ENCODE data around the gene BZW2.
"Not testable (repeated sequence)": the region's sequence is repeated elsewhere in the genome, so short reads cannot be mapped to it uniquely, and the experiment has no call there.

BZW2 gene

DNA sequence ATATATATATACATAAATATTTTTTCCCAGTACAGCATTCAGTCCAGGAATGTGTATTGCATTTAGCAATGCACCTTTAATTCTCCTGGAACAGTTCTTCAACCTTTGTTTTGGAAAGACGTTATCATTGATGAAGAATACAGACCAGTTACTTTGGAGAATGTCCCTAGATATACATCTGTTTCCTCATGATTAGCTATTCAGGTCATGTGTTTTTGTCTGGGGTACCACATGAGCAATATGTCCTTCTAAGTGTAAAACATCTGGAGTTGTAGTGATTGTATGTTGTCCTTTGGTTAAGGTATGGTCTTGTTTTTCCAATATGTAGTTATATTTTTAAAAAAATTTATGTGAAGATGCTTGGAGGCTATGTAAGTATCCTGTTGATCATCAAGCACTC, 10.2 kb downstream of the BZW2 start:
- Mint-ChIP-seq H3K4me3 (no peak overlapping the region), H3K4me1 (peaks cover 49% of the 10 kb centered on the region), H3K27ac (no peak overlapping the region)

DNA sequence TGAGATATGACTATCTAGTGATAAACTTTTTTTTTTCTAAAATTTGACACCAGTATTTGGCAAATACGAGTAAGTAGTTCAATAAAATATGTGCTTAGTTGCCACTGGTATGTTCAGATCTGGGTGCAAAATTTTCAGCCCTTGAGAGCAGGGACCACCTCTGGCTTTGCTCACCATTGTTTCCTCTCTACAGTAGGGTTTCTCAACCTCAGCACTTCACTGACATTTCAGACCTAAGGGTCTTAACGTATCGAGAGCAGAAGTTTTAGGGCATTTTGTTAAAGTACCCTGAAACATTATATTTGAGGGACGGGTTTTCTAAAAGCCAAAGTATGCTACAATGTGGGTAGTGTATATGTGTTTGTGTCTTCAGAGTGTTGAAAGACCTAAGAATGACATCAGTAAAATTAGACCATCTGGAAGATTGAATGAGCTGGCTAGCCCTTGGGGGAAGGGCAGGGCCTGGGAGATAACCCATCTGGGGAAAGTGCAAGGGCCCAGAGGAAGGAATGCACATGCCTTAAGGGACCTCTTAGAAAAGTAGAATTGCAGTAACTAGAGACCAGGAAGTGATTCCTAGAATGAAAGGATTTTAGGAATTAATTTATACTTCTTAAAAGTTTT, 11.8 kb downstream of the BZW2 start:
- Mint-ChIP-seq H3K4me1 (peaks cover 46% of the 10 kb centered on the region), H3K9me3 (no peaks in the 10 kb centered on the region), H3K27ac (no peak overlapping the region), H3K27me3 (no peaks in the 10 kb centered on the region), H3K4me3 (no peak overlapping the region)
- no peak for ATAC-seq
- DNase-seq: no peak

More for the DNA sequence above, 10.2 kb downstream of the BZW2 start:
- DNase-seq (no peak), ATAC-seq (no peak)
- no peaks in the 10 kb centered on the region for H3K9me3 Mint-ChIP-seq
- H3K27me3 Mint-ChIP-seq: no peaks in the 10 kb centered on the region

DNA sequence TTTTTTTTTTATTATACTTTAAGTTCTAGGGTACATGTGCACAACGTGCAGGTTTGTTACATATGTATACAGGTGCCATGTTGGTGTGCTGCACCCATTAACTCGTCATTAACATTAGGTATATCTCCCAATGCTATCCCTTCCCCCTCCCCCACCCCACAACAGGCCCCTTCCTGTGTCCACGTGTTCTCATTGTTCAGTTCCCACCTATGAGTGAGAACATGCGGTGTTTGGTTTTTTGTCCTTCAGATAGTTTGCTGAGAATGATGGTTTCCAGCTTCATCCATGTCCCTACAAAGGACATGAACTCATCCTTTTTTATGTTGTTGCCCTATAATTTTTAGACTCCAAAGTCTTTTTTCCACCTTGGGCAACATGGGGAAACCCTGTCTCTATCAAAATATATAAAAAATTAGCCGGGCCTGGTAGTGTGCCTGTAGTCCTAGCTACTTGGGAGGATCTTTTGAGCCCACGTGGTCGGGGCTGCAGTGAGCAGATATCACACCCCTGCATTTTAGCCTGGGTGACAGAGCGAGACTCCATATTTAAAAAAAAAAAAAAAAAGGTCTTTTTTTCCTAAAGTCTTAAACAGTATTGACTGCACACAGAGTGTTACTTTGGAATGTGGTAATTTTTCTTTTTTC, 14.0 kb downstream of the BZW2 start:
- H3K9me3 Mint-ChIP-seq, H3K27me3 Mint-ChIP-seq, H3K27ac Mint-ChIP-seq, DNase-seq, H3K4me3 Mint-ChIP-seq, ATAC-seq: not testable (repeated sequence)
- H3K4me1 Mint-ChIP-seq: peaks cover 37% of the 10 kb centered on the region

DNA sequence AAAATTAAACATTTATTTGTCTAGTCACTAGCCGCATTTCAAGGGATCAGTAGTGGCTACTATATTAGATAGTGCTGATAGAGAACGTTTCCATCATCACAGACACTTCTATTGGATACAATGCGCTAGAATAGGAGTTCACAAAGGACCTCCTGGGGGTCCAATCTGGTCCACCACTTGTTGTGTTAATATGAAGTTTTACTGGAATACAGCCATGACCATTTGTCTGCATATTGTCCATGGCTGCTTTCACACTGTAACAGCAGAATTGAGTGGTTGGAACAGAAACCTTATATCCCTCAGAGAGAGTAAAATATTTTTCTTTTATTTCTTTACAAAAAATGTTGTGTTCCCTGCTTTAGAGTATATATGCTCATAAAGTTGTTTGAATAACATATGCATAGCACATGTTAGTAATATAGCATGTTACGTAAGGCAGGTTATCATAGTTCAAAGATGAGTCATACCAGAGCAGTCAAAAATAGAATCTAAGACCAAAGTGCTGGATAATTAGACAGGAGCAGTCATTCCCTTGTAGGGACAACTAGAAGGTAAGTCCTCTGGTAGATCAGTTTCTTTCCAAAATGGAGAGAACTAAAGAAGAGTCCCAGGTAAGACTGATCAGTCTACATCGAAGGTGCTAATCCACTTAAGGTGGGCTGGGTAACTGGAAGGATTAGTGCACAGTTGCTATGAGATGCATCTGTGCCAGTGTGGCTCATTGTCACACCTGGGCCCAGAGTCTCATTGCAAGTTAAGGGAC, 14.9 kb downstream of the BZW2 start:
- H3K27ac Mint-ChIP-seq: peak overlapping the region in 1 of 2 donors; percentile 35
- DNase-seq: no peak

DNA sequence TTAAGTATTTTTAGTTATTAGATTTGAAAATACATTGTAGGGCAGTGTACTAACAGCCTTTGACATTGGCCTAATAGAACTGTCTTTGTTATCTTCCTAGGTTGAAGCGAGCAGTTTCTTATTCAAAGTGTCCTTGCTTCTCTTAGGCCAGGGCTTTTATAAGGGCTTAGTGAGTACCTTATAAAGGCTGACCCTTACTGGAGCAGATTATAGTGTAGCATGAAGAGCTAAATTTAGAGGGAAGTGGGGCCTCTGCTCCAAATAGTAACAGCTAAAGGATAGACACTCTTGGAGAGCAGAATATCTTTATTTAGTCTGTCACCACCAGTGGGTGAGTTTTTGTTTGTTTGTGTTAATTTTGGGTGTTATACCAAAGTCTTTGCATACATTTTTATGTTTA, 15.9 kb downstream of the BZW2 start:
- no peak overlapping the region for H3K27ac Mint-ChIP-seq
- no peak for ATAC-seq
- no peak overlapping the region for H3K4me3 Mint-ChIP-seq
- peaks cover 26% of the 10 kb centered on the region for H3K4me1 Mint-ChIP-seq
- H3K27me3 Mint-ChIP-seq: no peaks in the 10 kb centered on the region
- no peak for DNase-seq
- H3K9me3 Mint-ChIP-seq: no peaks in the 10 kb centered on the region

More for the DNA sequence above, 14.9 kb downstream of the BZW2 start:
- no peaks in the 10 kb centered on the region for H3K9me3 Mint-ChIP-seq
- H3K4me1 Mint-ChIP-seq: peaks cover 32% of the 10 kb centered on the region
- no peaks in the 10 kb centered on the region for H3K27me3 Mint-ChIP-seq
- H3K4me3 Mint-ChIP-seq: no peak overlapping the region
- ATAC-seq: peak; percentile 84

DNA sequence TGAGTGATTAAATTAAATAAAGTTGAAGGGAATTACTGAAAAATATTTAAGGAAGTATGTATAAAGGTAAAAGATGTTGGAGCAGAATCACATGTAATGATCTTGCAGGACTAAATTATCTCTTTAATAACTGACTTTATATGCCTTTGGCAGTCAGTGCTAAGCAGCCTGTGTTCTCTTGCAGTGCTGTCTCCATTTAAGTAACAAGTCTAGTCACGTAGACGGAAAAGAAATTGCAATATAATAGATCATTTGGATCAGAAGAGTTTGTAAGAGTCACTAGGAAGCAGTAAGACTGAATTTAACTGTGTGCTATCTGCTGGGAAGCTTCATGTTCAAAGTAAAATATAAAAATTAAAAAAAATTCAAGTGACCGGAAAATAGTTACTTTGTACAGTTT, 21.4 kb downstream of the BZW2 start:
- Mint-ChIP-seq H3K4me3 (no peak overlapping the region), H3K4me1 (peaks cover 20% of the 10 kb centered on the region), H3K27me3 (no peaks in the 10 kb centered on the region), H3K9me3 (no peaks in the 10 kb centered on the region), H3K27ac (no peak overlapping the region)
- no peak for DNase-seq
- ATAC-seq: no peak

DNA sequence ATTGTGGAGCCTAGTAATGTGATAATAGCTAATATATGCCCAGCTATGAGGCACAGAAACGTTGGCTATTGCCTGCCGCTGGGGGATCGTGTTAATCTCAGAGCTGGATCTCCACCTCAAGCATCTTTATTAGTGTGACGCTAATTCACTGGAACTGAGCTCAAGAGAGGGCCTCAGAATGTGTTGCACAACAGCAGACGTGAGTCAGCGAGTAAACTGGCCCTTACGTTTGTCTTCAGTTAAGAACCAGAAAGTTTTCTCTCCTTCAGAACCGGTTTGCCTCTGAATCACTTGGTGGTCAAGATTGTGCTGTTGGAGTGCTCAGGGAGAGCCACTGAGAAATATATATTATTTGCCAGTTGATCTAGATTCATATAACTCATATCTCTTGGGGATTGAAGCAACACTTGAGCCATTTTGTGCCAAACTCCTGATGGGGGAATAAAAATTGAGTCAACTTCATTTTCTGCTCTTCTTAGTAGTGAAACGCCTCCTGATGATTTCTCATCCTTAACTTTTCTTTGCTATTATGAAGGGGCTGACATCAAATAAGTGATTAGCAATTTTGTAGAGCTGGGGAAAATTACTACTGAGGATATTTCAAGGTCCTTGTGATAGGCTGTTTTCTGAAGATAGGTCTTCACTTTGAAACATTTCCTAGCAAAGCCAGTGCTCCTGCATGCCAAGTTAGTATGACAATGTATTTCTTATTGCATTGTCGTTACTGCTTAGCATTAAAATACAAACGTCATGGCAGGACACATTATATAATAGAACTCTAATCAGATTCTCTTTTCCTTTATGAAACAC, 22.3 kb downstream of the BZW2 start:
- no peak for DNase-seq
- Mint-ChIP-seq H3K4me1 (peaks cover 24% of the 10 kb centered on the region), H3K27ac (peak overlapping the region in 1 of 2 donors; percentile 40), H3K9me3 (no peaks in the 10 kb centered on the region), H3K4me3 (no peak overlapping the region), H3K27me3 (no peaks in the 10 kb centered on the region)
- no peak for ATAC-seq

DNA sequence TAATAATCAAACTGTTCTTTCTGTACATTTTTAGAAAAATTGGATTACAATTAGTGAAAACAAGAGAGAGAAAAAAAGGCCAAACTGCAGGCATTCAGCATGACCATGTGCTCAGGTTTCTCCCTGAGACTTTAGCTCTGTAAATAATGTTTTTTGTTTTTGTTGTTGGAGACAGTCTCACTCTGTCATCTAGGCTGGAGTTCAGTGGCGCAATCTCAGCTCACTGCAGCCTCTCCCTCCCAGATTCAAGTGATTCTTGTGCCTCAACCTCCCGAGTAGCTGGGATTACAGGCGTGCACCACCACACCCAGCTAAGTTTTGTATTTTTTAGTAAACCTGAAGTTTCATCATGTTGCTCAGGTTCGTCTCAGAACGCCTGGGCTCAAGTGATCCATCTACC, 23.0 kb downstream of the BZW2 start:
- H3K27ac Mint-ChIP-seq: no peak overlapping the region
- DNase-seq (no peak), ATAC-seq (no peak)
- peaks cover 24% of the 10 kb centered on the region for H3K4me1 Mint-ChIP-seq
- H3K9me3 Mint-ChIP-seq: no peaks in the 10 kb centered on the region
- no peak overlapping the region for H3K4me3 Mint-ChIP-seq
- no peaks in the 10 kb centered on the region for H3K27me3 Mint-ChIP-seq

DNA sequence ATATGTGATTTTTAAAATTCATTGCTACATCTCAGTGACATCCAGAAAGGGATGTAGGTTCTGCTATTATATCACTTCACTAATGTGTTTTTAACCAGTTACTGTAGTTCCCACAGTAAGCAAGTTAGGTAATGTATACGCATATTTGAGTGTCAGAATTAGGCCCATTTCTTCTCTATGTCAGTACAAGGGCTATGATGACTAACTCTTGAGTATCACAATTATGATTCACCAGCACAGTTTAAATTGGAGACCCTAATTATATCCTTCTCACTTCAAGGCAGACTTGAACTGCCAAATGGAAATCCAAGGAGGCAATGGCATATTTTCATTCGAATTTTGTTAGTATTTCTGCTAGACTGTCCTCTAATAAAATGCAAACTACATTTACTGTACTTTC, 23.6 kb downstream of the BZW2 start:
- ATAC-seq: no peak
- DNase-seq: no peak
- Mint-ChIP-seq H3K27ac (no peak overlapping the region), H3K27me3 (no peaks in the 10 kb centered on the region), H3K4me3 (no peak overlapping the region), H3K9me3 (no peaks in the 10 kb centered on the region), H3K4me1 (peaks cover 24% of the 10 kb centered on the region)

DNA sequence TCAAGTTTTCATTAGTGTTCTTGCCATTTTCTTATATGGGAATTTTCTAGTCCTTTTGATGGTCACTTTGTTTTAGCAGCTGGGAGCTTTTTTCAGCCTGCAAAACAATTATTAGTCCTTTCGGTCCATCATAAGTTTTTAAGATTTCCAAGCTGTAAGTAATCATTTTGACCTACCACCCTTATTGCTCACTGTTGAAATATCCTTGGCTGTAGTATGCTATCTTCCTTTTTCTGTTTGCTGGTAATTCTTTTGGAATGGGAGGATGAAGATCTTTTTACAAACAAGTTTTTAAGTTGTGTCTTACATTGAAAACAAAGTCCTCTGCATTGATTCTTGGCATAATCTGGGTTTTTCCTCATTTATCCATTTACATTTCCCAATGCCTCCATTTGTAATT, 24.0 kb downstream of the BZW2 start:
- Mint-ChIP-seq H3K4me3 (no peak overlapping the region), H3K27me3 (no peaks in the 10 kb centered on the region), H3K4me1 (peaks cover 24% of the 10 kb centered on the region), H3K27ac (no peak overlapping the region), H3K9me3 (no peaks in the 10 kb centered on the region)
- no peak for DNase-seq
- ATAC-seq: no peak

DNA sequence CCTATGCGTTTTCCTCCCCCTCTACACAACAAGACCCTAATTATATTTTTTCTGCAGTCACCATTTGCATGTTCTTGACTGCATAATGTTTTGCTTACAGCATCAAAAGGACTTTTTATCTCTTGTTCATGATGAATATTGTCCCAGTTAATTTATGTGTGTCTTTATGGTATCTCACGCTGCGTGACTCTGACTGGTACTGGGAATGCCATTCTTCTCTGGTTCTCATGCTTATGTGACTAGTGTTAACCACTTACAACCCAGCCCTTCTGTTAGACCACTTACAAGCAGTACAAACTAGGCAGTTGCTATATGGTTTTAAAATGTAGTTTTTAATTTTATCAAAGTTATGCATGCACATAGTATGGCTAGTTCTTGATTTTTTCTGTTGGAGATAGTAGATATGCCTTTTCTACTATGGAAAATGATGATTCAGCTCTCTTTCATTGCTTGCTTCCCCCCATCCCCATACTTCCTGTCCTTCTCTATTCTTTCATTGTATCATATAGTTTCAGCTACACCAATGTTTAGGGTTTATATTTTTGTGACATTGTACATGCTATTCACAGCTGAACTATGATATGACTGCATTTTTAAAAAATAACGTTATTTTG, 24.9 kb downstream of the BZW2 start:
- Mint-ChIP-seq H3K9me3 (no peaks in the 10 kb centered on the region), H3K27ac (no peak overlapping the region), H3K4me3 (no peak overlapping the region), H3K27me3 (no peaks in the 10 kb centered on the region), H3K4me1 (peaks cover 24% of the 10 kb centered on the region)
- no peak for DNase-seq
- no peak for ATAC-seq

DNA sequence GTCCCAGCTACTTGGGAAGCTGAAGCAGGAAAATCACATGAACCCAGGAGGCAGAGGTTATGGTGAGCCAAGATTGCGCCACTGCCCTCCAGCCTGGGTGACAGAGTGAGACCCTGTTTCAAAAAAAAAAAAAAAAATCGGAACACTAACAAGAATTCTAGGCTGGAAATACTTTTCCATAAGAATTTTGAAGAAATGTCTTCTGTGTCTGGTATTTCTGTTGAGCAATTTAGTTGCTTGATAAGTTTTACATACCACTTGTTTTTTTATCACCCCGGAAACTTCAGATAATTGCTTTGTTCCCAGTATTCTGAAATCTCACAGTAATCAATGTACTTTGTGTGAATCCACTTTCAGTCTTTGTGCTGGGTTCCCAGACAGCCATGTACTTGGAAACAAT, 25.8 kb downstream of the BZW2 start:
- Mint-ChIP-seq H3K27me3 (no peaks in the 10 kb centered on the region), H3K9me3 (no peaks in the 10 kb centered on the region), H3K27ac (no peak overlapping the region), H3K4me3 (no peak overlapping the region), H3K4me1 (peaks cover 24% of the 10 kb centered on the region)
- DNase-seq: no peak
- no peak for ATAC-seq

DNA sequence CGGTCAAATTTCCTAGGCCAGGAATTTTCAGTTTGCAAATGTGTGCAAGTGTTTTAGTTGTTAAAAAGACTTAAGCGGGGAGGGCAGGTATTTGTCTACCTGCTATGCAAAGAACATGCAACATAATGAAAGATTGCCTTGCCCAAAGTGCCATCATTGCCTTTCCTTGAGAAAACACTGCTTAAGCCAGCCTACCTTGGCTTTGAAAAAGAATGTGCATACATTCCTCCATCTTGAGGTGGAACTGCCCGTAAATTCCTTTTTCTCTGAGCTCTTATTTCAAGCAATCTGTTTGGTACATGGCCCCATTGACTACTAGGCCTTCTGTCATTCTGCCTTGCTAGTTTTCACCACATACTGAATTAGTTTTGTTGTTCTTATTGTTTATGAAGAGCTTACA, 29.3 kb downstream of the BZW2 start:
- no peak for ATAC-seq
- DNase-seq: no peak
- Mint-ChIP-seq H3K27me3 (no peaks in the 10 kb centered on the region), H3K4me3 (no peak overlapping the region), H3K27ac (no peak overlapping the region), H3K4me1 (peaks cover 18% of the 10 kb centered on the region), H3K9me3 (no peaks in the 10 kb centered on the region)

DNA sequence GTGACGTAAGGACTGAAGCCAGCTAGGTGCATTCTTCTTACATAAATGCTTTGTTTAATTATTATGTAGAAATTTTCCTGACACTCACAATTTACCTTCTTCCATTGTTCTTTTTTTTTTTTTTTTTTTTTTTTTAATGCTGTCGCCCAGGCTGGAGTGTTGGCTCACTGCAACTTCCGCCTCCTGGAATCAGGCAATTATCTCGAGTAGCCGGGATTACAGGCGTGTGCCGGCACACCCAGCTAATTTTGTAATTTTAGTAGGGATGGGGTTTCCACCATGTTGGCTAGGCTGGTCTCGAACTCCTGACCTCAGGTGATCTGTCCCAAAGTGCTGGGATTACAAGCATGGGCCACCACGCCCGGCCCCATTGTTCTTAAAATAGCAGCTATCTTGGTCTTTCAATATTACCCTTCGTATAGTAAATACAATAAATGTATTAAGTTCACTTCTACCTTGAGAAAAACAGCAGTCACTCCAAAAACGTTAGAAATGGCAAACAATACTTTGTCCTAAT, 32.1 kb downstream of the BZW2 start:
- Mint-ChIP-seq H3K27ac (no peak overlapping the region), H3K4me3 (no peak overlapping the region), H3K27me3 (no peaks in the 10 kb centered on the region), H3K4me1 (no peaks in the 10 kb centered on the region), H3K9me3 (no peaks in the 10 kb centered on the region)
- no peak for DNase-seq
- ATAC-seq: no peak
